Ascending aorta (tissue), 2 donors: ENCODE data around the gene RALGPS1. TPM values are rescaled to one million over a fixed set of nuclear protein-coding genes. Genes with fewer than 3 reads are reported as not detected.

Source experiments
- DNase-seq, 2 donors: peaks; one replicate each; pipeline ENCODE4 v3.0.0-alpha.2; 2019; ENCODE audit warnings: low spot score in 2 of 2
- H3K27ac ChIP-seq, 2 donors: fragments of 200-600 bp; sonication (generic); one replicate each; pipeline ENCODE4 v1.5.1; 2016 to 2017; ENCODE audit warnings: mild to moderate bottlenecking in 1 of 2
- H3K27me3 ChIP-seq: fragments of 200-600 bp; sonication (generic); one replicate; pipeline ENCODE4 v1.5.1; 2017
- H3K36me3 ChIP-seq, 2 donors: fragments of 200-600 bp; sonication (generic); one replicate each; pipeline ENCODE4 v1.5.1; 2016
- H3K4me1 ChIP-seq, 2 donors: fragments of 200-600 bp; sonication (generic); one replicate each; pipeline ENCODE4 v1.5.1; 2016 to 2017; ENCODE audit warnings: mild to moderate bottlenecking in 1 of 2
- H3K4me3 ChIP-seq, 2 donors: fragments of 200-600 bp; sonication (generic); one replicate each; pipeline ENCODE4 v1.5.1; 2016 to 2017; ENCODE audit warnings: mild to moderate bottlenecking in 1 of 2
- H3K9me3 ChIP-seq, 2 donors: fragments of 200-600 bp; sonication (generic); one replicate each; pipeline ENCODE4 v1.5.1; 2016
- CTCF ChIP-seq, 3 experiments: fragments of 200-600 bp in 2 of 3; fragments of 450-650 bp in 1 of 3; sonication (generic) in 2 of 3; IDR thresholded peaks; one replicate each; pipeline ENCODE4 v1.5.1; 2016 to 2019; ENCODE audit warnings: antibody characterized with exemption in 3 of 3, mild to moderate bottlenecking in 1 of 3, moderate library complexity in 1 of 3
- intact Hi-C: fragments of 100-400 bp; cut with DNase I; formaldehyde crosslinking; loops from one replicate; pipeline ENCODE4 v1.15.1; 2023
- total RNA-seq: library from RNA; depleted of rRNA; stranded (reverse); fragments of >200 nt; gene quantifications from one replicate; pipeline ENCODE4 v1.1.0, GENCODE V29; 2016

RALGPS1 gene
- total RNA-seq, 1 donor from 2014 or later: 9.8 TPM

GRCh38 chr9:127208416-127208815 lies 293.8 kb downstream of the RALGPS1 start:
- DNase-seq: no peak
- H3K4me3 ChIP-seq: no peak overlapping the region
- no peaks in the 10 kb centered on the region for H3K9me3 ChIP-seq
- no peaks in the 10 kb centered on the region for H3K27me3 ChIP-seq
- no peak for TF ChIP-seq CTCF (IDR thresholded peaks at IDR 0.05)
- intact Hi-C loops: no loop called here
- no peak overlapping the region for H3K27ac ChIP-seq
- no peaks in the 10 kb centered on the region for H3K4me1 ChIP-seq
- no peaks in the 10 kb centered on the region for H3K36me3 ChIP-seq

- Histone ChIP-seq H3K36me3 (no peaks in the 10 kb centered on the region), H3K9me3 (no peaks in the 10 kb centered on the region), H3K27me3 (no peaks in the 10 kb centered on the region), H3K4me1 (no peaks in the 10 kb centered on the region), H3K27ac (no peak overlapping the region), H3K4me3 (no peak overlapping the region)
- intact Hi-C loops: no loop called here
- no peak for TF ChIP-seq CTCF (IDR thresholded peaks at IDR 0.05)
- DNase-seq: no peak
These were observed 294.6 kb downstream of the RALGPS1 start for GRCh38 chr9:127209220-127209619.

DNA sequence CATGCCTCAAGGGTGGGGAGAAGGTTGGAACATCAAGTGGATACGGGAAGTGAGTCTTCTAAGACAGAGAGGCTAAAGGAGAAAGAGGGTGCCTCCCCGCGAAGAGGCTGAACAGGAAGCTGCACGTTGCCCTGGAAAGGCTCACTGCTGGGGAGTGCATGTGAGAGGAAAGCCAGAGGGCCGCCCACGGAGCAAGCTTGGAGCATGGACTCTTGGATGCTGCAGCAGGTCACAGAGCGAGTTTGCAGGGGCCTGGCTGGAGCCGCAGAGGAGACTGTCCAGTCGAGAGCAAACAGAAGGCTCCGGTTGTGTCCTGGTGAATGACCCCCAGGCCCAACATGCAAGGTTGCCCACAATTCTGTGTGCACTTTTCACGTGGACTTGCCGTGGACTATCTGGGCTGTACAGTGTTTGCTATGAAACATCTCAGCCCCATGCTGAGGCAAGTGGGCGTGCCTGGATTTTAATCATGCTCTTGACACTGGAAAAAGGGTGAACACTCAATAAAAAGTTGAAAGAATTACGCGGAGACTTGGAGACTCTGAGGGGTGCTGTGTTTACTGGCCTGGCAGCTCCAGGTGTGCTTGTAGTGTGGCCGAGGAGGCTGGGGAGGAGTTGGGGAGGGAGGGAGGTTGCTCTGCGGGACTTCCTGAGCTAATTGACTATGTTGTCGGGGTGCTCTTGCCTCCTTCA lies 295.5 kb downstream of the RALGPS1 start:
- Histone ChIP-seq H3K36me3 (no peaks in the 10 kb centered on the region), H3K4me1 (no peaks in the 10 kb centered on the region), H3K4me3 (no peak overlapping the region), H3K27ac (no peak overlapping the region), H3K27me3 (no peaks in the 10 kb centered on the region), H3K9me3 (no peaks in the 10 kb centered on the region)
- no peak for DNase-seq
- TF ChIP-seq CTCF (IDR thresholded peaks at IDR 0.05): no peak
- intact Hi-C loops: no loop called here

DNA sequence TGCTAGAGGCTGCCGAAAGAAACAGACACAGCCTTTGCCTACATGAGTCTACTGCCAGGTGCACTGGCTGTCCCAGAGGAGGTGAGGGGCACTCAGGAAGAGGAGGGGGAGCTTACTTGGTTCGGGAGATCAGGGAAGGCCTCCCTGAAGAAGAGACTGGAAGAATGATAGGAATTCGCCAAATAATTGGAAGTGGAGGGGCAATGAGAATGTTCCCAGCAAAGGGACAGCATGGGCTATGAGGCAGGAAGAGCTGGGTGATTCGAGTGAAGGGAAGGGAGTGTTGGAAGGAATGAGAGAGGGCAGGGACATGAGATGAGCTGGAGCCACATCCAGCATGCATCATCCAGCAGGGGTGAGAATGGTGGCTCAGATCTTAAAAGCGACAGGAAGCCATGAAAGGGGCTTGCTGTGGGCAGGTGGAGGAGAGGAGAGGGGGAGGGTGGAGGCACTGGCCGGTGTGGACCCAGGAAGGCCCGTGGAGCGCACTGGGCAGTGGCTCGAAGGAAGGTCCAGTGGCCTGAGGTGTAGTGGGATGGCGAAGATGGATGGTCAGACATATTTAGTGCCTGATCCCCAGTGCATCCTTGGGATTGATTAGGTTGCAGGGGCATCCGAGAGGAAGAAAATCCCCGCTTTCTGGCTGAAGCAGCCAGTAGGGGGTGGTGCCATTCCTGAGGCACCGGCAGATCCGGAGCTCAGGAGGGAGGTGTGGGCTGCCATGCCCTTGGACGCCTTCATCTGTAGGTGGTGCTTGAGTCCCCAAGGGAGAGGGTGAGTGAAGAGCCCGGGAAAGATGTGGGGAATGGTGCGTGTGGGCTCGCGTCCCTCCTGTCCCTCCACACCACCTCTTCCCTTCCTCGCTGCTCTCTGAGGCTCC lies 296.5 kb downstream of the RALGPS1 start:
- Histone ChIP-seq H3K27ac (no peak overlapping the region), H3K36me3 (no peaks in the 10 kb centered on the region), H3K9me3 (no peaks in the 10 kb centered on the region), H3K27me3 (no peaks in the 10 kb centered on the region), H3K4me3 (no peak overlapping the region), H3K4me1 (no peaks in the 10 kb centered on the region)
- no peak for TF ChIP-seq CTCF (IDR thresholded peaks at IDR 0.05)
- intact Hi-C loops: no loop called here
- no peak for DNase-seq

DNA sequence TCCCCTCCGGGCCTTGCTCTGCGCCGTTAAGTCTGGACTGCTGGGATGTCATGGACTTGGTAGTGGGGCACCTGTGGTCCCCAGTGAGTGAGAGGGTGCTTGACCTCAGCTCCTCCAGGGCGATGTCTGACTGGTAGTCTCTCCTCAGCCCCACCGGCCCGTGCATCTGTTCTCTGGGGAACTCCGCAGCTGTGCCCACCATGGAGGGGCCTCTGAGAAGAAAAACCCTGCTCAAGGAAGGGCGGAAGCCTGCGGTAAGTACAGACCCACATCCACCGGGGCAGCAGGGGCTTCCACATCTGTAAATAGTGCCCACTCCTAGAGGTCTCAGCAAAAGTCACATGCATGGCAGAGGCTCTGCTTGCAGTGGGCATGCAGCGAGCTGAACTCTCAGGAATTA lies 297.4 kb downstream of the RALGPS1 start:
- DNase-seq: no peak
- no peak overlapping the region for H3K4me3 ChIP-seq
- H3K36me3 ChIP-seq: no peaks in the 10 kb centered on the region
- H3K9me3 ChIP-seq: no peaks in the 10 kb centered on the region
- H3K4me1 ChIP-seq: no peaks in the 10 kb centered on the region
- intact Hi-C loops: no loop called here
- no peak for TF ChIP-seq CTCF (IDR thresholded peaks at IDR 0.05)
- H3K27ac ChIP-seq: no peak overlapping the region
- H3K27me3 ChIP-seq: no peaks in the 10 kb centered on the region
